WTC11 (cell line): ENCODE data around the gene RFX8.

Experiments
- CBFB ChIP-seq: sonication (generic); formaldehyde crosslinking; IDR thresholded peaks from 2 replicates; pipeline ENCODE4 v1.8.1; 2022; ENCODE audit warnings: mild to moderate bottlenecking, low read depth, missing genetic modification reagents
- ETV6 ChIP-seq: sonication (generic); formaldehyde crosslinking; IDR thresholded peaks from 2 replicates; pipeline ENCODE4 v1.8.1; 2022; ENCODE audit warnings: mild to moderate bottlenecking, missing genetic modification reagents
- SP1 ChIP-seq: sonication (generic); formaldehyde crosslinking; conservative IDR thresholded peaks from 2 replicates; pipeline ENCODE4 v1.8.1; 2022; ENCODE audit warnings: missing genetic modification reagents
- TF ChIP-seq, protein P1 (sequence below): sonication (generic); formaldehyde crosslinking; IDR thresholded peaks from 2 replicates; pipeline ENCODE4 v1.8.0; 2022; ENCODE audit warnings: mild to moderate bottlenecking, missing genetic modification reagents
- TF ChIP-seq, protein P2 (sequence below): fragments of 200-600 bp; IDR thresholded peaks from 2 replicates; pipeline ENCODE4 v1.8.0; 2022; ENCODE audit warnings: antibody characterized with exemption
- TF ChIP-seq, protein P3 (sequence below): sonication (generic); formaldehyde crosslinking; IDR thresholded peaks from 2 replicates; pipeline ENCODE4 v1.8.0; 2022; ENCODE audit warnings: missing genetic modification reagents
- TF ChIP-seq, protein P4 (sequence below): sonication (generic); formaldehyde crosslinking; IDR thresholded peaks from 2 replicates; pipeline ENCODE4 v1.8.0; 2022; ENCODE audit warnings: mild to moderate bottlenecking, missing genetic modification reagents
- TF ChIP-seq, protein P5 (sequence below): sonication (generic); formaldehyde crosslinking; conservative IDR thresholded peaks from 2 replicates; pipeline ENCODE4 v1.8.1; 2022; ENCODE audit warnings: mild to moderate bottlenecking, missing genetic modification reagents
- TF ChIP-seq, protein P6 (sequence below): sonication (generic); formaldehyde crosslinking; IDR thresholded peaks from 2 replicates; pipeline ENCODE4 v1.8.0; 2023; ENCODE audit warnings: missing genetic modification reagents

DNA sequence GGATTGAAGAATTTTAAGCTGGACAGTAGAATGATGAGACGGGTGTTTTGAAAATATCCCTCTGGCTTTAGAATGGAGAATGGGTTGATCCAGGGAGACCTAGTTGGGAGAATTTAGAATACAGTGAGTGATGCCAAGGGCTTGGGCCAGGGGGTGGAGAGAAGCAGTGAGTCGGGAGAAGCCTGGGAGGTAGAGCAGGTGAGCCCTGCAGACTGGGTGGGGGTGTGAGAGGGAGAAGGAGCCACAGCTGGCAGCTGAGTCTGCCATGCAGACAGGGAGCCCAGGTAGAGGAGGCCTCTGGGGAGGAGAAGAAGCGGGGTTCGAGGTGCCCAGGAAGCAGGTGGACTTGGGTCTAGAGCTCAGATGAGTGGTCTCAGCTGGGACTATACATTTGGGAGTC is 105.8 kb downstream of the RFX8 start:
- TF ChIP-seq ETV6 = no peak
- TF ChIP-seq, protein P1, sequence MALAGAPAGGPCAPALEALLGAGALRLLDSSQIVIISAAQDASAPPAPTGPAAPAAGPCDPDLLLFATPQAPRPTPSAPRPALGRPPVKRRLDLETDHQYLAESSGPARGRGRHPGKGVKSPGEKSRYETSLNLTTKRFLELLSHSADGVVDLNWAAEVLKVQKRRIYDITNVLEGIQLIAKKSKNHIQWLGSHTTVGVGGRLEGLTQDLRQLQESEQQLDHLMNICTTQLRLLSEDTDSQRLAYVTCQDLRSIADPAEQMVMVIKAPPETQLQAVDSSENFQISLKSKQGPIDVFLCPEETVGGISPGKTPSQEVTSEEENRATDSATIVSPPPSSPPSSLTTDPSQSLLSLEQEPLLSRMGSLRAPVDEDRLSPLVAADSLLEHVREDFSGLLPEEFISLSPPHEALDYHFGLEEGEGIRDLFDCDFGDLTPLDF (CRISPR knock-in tag) = no peak
- TF ChIP-seq, protein P2, sequence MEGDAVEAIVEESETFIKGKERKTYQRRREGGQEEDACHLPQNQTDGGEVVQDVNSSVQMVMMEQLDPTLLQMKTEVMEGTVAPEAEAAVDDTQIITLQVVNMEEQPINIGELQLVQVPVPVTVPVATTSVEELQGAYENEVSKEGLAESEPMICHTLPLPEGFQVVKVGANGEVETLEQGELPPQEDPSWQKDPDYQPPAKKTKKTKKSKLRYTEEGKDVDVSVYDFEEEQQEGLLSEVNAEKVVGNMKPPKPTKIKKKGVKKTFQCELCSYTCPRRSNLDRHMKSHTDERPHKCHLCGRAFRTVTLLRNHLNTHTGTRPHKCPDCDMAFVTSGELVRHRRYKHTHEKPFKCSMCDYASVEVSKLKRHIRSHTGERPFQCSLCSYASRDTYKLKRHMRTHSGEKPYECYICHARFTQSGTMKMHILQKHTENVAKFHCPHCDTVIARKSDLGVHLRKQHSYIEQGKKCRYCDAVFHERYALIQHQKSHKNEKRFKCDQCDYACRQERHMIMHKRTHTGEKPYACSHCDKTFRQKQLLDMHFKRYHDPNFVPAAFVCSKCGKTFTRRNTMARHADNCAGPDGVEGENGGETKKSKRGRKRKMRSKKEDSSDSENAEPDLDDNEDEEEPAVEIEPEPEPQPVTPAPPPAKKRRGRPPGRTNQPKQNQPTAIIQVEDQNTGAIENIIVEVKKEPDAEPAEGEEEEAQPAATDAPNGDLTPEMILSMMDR = no peak
- TF ChIP-seq, protein P3, sequence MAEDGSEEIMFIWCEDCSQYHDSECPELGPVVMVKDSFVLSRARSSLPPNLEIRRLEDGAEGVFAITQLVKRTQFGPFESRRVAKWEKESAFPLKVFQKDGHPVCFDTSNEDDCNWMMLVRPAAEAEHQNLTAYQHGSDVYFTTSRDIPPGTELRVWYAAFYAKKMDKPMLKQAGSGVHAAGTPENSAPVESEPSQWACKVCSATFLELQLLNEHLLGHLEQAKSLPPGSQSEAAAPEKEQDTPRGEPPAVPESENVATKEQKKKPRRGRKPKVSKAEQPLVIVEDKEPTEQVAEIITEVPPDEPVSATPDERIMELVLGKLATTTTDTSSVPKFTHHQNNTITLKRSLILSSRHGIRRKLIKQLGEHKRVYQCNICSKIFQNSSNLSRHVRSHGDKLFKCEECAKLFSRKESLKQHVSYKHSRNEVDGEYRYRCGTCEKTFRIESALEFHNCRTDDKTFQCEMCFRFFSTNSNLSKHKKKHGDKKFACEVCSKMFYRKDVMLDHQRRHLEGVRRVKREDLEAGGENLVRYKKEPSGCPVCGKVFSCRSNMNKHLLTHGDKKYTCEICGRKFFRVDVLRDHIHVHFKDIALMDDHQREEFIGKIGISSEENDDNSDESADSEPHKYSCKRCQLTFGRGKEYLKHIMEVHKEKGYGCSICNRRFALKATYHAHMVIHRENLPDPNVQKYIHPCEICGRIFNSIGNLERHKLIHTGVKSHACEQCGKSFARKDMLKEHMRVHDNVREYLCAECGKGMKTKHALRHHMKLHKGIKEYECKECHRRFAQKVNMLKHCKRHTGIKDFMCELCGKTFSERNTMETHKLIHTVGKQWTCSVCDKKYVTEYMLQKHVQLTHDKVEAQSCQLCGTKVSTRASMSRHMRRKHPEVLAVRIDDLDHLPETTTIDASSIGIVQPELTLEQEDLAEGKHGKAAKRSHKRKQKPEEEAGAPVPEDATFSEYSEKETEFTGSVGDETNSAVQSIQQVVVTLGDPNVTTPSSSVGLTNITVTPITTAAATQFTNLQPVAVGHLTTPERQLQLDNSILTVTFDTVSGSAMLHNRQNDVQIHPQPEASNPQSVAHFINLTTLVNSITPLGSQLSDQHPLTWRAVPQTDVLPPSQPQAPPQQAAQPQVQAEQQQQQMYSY (CRISPR knock-in tag) = no peak
- TF ChIP-seq, protein P4, sequence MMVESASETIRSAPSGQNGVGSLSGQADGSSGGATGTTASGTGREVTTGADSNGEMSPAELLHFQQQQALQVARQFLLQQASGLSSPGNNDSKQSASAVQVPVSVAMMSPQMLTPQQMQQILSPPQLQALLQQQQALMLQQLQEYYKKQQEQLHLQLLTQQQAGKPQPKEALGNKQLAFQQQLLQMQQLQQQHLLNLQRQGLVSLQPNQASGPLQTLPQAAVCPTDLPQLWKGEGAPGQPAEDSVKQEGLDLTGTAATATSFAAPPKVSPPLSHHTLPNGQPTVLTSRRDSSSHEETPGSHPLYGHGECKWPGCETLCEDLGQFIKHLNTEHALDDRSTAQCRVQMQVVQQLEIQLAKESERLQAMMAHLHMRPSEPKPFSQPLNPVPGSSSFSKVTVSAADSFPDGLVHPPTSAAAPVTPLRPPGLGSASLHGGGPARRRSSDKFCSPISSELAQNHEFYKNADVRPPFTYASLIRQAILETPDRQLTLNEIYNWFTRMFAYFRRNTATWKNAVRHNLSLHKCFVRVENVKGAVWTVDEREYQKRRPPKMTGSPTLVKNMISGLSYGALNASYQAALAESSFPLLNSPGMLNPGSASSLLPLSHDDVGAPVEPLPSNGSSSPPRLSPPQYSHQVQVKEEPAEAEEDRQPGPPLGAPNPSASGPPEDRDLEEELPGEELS = no peak
- TF ChIP-seq, protein P5, sequence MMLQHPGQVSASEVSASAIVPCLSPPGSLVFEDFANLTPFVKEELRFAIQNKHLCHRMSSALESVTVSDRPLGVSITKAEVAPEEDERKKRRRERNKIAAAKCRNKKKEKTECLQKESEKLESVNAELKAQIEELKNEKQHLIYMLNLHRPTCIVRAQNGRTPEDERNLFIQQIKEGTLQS (CRISPR knock-in tag) = no peak
- TF ChIP-seq SP1 (CRISPR knock-in tag) = no peak
- TF ChIP-seq, protein P6, sequence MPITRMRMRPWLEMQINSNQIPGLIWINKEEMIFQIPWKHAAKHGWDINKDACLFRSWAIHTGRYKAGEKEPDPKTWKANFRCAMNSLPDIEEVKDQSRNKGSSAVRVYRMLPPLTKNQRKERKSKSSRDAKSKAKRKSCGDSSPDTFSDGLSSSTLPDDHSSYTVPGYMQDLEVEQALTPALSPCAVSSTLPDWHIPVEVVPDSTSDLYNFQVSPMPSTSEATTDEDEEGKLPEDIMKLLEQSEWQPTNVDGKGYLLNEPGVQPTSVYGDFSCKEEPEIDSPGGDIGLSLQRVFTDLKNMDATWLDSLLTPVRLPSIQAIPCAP = no peak
- TF ChIP-seq CBFB = no peak
